DMS 273 (cell line): ENCODE results near the gene C14orf119.

ENCODE experiments used
- DNase-seq: peaks from one replicate; lab custom pipeline; 2025; ENCODE audit not compliant: unreplicated experiment; lab: John Stamatoyannopoulos, UW

The C14orf119 gene, protein sequence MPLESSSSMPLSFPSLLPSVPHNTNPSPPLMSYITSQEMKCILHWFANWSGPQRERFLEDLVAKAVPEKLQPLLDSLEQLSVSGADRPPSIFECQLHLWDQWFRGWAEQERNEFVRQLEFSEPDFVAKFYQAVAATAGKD

DNA sequence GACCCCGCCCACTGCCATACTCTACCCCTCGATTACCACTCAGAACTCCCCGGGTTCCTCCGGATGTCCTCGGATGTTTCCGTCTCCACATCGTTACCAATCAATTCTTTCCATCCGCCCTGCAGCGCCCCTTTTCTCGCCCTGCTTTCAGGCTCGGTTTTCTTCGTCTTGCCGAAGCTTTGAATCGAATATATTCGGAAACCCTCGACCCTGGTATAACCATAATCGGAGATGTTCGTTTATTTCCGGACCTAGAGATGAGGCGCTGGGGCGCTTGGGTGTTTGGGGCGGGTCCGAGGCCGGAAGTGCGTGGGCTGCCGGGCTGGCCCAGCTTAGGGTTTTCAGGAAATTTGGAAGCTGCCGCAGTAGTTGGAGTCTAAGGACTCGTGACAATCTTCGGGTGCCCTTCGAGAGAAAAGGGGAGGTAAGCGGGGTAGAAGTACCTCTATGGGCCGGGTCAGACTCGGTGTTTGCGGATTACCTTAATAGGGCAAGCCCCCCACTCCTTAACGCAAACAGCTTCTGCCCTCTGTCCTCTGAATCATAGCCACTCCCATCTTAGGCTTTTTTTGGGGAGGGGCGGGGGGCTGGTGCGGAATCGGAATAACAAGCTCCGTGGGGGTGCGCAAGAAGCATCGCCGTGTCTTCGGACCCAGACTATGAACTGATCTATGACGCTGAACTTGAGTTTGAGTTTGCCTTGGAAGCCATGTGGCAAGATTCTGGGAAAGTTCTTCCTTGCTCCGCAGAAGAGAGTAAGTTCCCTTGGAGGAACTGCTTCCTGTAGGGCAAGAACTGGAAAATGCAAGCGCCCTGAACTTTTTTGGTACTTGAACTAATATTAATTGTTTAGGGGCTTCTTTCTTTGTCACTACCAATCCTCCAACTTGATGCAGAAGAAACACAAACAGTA is at the start of gene C14orf119:
TSS of gene C14orf119 (plus strand) at position 310 of the 913 bp plus-strand sequence. CDS start 2,154 bp downstream, outside the sequence.
- DNase-seq: no peak

DNA sequence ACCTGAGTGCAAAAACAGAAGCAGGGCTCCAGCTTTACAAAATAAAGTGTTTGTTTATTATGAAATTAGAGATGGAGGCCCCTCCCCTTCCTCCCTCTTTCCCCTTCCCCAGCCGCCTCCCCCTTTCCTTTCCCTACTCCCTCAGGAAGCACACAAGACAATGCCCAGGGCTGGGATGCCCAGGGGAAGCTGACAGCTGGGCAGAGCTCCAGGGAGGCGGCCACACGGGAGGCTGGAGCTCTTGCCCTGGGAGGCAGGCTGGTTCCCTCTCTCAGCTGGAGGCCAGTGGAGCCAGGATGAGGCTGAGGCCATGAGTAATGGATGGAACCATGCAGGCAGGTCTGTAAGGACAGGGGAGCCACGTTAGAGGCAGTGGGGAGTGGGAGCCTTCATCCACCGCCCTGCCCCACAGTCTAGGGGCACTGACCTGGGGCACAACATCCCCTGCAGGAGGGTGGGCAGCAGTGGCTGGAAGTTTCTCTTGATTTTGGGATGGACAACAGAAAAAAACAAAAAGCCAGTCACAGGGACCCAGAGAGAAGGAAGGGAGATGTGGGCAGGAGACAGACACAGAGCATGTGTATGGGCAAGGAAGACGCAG is 48.2 kb upstream of the C14orf119 start:
- DNase-seq: no peak

DNA sequence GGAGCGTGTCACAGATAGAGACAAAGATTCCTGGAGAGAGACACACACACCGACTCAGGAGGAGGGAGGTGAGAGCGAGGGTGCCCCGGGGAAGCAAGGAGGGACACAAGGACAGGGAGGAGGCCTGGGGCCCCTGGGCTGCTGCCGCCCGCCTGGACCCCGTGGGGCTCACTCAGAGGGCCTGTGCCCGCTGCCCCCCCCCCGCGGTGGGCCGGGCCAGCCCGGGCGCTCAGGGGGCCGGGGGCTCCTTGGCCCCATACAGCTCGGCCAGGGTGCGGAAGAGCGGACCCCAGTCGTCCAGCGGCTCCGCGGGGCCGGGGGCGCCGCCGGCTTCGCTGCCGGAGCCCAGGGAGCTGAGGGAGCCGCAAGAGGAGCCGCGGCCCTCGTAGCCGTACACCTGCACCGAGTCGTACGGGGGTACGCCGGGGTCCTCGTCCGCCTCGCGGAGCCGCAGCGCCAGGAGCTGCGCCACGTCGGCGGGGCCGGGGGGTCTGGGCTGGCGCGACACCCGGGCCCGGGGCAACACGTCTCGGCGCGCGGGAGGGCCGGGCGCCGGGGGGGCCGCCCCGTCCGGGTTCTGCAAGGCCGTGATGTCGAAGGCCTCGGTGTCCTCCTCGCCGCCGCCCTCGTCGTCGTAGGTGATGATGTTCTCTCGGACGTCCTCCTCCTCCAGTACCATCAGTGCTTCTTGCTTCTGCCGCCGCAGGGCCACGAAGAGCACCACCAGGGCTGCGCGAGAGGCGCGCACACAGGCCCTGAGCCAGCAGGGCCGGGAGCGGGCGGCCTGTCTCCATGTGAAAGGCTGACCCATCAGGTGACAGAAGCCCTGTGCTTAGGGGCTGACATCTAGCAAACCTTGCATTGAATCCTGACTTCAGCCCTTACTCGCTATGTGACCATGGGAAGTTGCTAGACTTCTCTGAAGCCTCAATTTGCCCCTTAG is 47.3 kb upstream of the C14orf119 start:
- DNase-seq: no peak

DNA sequence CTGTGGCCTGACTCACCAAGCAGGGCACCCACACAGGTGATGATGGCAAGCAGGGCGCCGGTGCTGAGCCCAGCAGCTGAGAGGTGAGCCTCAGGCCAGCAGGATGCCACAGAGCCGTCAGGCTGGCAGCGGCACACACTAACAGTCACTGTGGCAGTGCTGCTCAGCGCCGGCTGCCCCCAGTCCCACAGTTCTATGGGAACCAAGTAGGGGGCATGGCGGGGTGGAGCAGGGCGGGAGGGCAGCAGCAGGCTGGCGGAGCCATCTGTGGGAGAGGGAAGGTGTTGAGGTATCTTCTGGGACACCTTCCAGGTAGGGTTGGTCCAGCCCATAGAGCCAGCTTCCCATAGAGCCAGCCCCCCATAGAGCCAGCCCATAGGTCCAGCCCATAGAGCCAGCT is 46.3 kb upstream of the C14orf119 start:
- no peak for DNase-seq

DNA sequence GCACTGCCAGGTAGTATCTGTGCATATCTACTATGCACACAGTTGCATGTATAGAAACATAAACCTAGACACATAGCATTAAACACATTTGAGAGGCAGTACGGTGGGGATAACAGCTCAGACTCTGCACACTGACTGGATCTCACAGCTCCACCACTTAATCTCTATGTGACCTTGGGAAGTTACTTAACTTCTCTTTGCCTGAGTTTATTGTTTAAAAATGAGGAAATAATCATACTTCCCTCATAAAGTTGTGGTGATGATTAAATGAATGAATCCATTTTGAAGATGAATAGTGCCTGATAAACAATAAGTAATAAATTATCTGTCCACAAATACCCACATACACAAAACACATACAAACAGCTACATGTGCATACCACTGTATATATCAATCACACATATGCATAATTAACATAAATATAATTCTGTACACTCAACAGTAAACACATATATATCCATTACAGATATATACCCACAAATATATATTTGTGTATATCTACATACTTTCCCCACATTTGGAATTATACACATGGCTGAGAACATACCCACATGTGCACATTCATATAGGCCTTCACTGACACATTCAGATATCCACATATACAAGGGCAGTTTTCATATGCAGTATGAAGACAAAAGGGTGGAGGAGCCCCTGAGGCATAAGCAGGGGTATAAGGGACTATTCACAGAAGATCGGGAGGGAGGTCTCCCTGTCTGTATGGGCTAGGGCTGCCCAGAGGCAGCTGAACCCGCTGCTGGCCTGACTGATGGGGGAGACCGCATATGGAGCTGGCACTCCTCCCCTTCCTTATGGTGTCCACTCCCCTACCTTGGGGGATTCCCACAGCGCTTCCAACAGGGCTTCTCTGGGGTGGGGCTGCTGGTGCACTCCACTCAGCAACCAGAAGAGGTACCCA is 43.9 kb upstream of the C14orf119 start:
- DNase-seq: no peak

DNA sequence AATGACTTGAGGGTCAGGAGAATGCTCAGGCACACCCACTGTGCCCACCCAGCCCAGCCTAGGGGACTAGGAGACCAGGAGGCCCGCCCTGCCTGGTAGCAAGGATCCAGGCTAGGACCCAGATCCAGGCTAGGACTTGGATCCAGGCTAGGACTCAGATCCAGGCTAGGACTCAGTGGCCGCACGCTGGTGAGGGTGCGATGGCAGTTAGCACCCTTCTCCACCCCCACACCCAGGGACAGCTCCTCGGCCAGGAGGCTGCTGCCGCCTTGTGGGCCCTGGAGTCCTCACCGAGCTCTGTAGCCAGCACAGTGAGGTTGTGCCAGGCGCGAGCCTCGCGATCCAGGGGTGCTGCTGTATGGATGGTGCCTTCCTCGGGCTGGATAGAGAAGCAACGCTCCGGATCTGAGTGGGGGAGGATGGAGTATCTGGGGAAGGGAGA is 43.1 kb upstream of the C14orf119 start:
- DNase-seq: no peak

DNA sequence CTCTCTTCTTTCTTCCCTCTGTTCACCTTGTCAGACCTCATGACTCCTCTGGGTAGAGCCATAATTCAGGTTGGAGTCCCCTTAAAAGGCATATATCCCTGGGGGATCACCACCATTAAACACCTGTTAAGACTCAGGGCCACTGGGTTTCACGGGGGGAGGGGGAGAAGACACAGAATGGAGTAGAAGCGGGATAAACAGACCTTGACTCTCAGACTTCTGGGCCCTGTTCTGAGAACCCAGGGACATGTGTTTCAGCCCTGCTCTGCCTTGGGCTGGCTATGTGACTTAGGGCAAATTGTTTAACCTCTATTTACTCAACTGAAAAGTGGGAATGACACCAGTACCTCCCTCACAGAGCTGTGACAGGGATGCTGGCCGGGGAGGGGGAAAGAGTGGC is 42.6 kb upstream of the C14orf119 start:
- DNase-seq: no peak

DNA sequence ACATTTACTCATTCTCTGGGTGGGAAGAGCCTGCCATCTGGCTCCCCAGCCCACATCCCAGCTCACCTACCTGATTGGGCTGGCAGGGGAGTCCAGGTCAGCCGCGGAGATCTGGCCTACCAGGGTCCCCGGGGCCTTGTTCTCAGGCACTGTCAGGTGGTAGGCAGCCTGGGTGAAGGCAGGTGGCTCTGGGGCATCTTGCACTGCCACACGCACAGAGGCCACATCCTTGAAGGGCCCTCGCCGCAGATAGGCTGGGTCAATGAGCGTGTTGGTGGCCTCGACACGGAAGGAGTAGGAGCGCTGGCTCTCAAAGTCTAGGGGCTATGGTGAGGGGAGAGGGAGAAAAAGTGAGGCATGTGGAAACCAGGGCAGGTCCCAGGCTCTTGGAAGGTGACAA is 41.9 kb upstream of the C14orf119 start:
- DNase-seq: no peak

DNA sequence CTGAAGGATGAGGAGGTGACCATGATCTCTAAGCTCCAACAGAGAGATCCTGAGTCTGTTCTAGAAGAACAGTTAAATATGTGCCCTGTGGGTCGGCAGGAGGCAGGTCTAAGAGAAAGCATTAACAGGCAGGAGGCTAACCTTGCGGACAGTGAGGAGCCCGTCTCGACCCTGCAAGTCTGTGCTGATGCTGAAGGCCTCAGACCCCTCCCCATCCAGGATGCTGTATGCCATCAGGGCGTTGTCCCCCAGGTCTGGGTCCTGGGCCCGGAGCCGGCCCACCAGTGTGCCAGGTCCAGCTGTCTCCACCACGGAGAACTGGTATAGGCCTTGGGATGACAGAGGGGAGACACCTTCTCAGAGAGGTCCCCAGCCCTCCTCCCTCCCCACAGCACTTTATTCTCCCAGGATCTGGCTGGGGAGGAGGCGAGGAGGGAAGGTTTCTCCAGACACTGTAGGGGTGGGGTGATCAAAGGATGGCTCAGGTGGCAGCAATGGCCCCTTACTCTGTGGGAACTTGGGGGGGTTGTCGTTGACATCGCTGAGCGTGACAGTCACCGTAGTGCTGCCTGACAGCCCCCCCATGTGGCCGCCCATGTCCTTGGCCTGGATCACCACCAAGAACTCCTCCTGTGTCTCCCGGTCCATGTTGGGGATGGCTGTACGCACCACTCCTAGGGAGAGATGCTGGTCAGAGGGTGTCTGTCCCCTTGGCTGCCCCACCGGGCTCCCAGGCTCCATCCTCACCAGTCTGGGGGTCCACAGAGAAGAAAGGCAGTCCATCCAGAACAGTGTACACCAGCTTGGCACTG is 41.1 kb upstream of the C14orf119 start:
- no peak for DNase-seq

DNA sequence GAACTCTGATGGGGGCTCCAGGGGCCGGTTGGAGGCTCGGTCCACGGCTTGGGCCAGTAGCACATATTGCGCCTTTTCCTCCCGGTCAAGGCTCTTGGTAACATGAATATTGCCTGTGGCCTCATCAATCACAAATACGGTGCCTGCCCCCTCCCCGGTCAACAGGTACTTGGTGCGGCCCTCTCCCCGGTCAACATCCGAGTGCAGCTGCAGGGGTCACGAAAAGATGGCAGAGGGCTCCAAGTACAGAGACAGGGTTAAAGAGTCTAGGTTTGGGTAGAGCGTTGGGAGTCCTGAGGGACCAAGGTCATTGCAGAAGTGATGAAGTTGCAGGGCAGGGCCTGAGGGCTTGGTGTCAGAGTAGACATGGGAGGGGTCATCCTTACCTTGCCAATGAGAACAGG is 40.2 kb upstream of the C14orf119 start:
- no peak for DNase-seq

DNA sequence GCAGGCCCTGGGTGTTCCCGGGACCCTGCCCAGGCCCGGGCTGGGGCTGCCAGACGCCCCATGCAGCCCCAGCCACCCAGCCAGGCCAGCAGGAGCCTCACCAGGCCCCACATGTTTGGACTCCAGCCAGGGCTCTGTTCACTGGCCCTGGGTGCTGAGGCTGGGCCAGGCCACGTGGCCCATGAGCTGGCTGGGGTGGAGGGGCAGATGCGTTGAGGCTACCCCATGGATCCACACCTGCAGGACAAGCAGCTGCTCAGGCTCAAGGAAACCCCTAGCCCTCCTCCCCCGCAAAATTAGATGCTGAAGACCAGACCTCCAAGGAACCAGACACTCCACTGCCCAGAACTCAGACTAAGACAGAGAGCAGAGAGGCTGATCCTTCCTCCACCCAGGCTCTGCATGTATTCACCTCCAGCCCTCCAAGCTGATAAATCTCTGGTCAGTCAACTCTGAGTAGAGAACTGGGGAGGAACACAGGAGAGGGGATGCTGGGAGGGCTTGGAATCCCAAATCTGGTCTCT is 39.6 kb upstream of the C14orf119 start:
- DNase-seq: no peak

DNA sequence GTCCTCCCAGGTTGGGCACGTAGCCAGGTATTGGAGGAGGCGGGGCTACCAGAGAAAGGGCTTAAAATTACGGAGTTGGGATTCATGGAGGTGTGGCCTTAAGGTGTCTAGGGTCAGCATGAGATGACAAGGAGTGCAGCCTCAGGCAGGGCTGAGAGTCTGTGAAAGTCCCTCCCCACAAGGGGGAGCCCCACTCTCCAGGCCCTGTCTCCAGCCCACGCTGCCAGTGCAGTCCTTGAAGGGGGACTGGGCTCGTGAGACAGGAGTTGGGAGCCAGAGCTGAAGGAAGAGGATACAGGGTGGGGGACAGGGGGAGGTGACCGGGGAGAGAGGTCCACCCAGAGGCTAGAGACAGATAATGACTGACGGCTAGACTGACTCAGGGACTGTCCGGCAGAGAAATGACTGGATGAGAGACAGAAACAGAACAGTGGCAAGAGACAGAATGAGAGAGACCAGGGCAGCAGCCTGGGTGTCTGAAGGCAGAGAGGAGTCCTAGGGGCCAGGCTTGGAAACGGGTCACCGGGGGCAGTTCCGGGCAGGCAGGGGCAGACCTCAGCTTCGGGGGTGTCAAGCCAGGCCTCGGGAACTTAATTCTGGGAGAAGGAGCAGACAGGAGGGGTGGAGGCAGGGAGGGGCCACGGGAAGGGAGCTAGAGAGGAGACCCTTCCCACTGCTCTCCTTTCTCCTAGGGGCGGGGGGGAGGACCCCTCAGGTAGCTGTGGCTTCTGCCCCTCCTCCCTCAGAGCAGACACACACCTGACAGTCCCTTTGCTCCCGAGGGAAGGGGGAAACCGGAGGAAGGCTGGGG is 39.0 kb upstream of the C14orf119 start:
- DNase-seq: no peak

DNA sequence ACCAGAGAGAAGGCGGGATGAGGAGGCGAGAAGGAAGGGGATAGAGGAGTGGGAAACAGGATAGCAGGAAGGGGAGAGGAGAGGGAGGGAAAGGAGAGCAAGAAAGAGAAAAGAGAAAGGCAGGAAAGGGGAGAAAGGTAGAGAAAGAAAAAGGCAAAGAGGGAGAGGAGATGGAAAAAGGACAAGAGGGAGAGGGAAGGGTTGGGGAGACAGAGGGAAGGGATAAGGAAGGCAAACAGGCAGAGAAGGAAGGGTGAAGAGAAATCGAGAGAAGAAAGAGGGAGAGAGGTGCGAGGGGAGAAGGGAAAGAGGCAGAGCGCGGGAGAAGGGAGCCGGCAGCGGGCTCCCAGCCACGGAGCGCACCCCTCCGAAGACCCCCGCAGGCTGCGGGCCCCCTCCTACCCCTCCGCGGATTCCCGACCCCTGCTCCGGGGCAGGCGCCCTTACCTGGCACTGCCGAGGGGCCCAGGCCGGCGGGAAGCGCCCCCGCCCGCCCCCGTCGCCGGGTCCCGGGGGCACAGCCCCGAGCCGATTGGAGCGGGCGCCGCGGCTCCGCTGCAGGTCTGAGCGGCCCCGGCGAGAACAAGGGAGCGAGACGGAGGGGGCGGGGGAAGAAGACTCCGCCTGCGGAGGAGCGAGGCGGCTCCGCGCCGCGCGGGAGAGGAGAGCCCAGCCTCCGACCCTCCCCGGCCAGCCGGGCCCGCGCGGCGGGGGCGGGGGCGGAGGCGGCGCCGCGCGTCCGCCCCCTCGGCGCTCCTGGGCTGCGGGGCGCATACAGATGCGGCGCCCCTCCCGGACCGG is 38.1 kb upstream of the C14orf119 start, which contains the start of gene CDH24:
TSS of gene CDH24 (minus strand) at position 565 of the 801 bp plus-strand sequence. CDS start 1,787 bp downstream, outside the sequence.
- DNase-seq: no peak

DNA sequence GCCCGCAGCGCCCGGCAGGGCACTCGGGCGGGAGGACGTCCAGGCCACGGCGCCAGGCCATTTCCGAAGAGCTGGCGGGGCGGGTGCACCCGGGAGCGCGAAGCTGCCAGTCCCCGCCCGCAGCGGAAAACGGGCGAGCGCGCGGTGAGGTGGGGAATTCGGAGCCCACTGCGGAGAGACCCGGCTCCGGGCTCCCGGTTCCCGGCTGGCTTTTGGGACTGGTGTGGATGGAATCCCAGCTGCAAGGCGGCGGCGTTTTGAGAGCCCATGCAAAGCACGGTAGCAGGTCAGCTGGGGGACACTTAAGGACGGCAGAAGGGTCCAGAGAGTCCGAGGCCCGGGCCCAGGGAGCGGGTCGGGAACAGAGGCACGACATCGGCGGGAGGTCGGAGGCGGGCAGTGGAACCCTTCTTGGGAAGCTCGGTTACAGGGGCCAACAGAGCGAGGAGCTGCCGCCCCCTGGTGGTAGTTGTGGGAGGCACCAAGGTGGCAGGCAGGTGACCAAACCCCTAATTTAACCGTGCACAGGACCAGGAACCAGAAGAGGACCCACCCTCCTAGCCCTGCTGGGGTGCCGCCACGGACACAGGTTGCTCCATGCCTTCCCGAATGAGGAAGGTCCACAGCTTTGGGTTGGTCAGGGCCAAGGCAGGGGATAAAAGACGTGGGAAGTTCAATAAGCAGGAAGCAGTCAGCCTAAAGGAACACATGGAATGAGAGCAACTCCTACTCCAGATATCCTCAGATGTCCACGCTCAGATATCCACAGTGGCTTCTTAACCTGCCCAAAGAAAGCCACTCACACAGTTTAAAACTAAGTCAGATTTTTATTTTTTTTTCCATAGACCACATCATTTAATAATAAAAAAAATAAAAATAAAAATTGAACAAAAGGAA is 37.3 kb upstream of the C14orf119 start:
- DNase-seq: no peak

DNA sequence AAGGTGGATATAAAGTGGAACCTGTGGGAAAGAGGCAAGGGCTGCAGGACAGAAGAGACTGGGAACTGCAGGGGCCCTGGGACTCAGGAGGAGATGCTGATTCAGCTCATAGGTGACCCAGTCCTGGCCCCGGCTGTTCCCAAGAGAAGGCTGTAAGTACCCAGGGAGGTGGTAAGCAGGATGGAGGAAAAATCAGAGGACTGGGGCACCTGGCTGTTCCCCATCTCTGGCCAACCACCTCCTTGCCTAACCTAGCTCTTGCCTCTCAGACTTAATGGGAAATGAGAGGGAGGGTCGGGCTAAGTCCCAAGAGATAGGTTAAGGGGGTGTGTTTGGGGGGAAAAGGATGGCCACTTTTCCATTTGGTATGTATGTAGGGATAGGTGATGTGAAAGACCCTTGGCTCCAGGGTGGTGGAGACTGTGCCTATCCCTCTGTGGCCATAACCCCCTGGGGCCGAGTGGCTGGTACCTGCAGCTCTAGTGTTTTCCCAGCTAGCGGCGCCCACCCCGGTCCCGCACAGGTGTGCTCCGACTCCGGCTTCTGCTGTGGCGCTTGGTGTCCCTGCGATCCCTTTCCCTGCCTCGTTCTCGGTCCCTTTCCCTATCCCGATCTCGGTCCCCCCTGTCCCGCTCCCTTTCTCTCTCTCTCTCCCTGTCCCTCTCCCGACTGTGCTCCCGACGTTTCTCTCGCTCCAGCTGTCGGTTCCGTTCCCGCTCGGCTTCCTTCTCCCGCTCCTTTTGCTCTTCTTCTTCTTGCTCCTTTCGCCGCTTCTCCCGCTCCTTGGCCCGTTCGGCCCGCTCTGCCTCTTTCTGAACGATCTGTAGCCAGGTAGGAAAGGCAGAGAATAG is 36.4 kb upstream of the C14orf119 start:
- no peak for DNase-seq
